ENCODE measurements around the gene FUZ.

The FUZ gene

GRCh38 chr19:49849433-49850220, 36.5 kb upstream of the FUZ start:
- Histone ChIP-seq H4K20me1 (ENCODE audit: insufficient read depth, low read length) (no peaks in the 10 kb centered on the region), H3K27me3 (ENCODE audit: insufficient read depth, low read length) (no peaks in the 10 kb centered on the region), H3K79me2 (ENCODE audit: insufficient read depth, low read length) (peaks cover 25% of the 10 kb centered on the region), H3K36me3 (ENCODE audit: insufficient read depth, low read length) (peaks cover 6% of the 10 kb centered on the region; the same call in 1 of the 2 replicates), H3K9me3 (ENCODE audit: low read length) (0 out of 2 replicates have a peak, but pooled peaks cover 3% of the 10 kb centered on the region), H3K9ac (ENCODE audit: low read length) (peak overlapping the region; percentile 76; the same call in 1 of the 2 replicates), H3K4me2 (ENCODE audit: low read length) (peak overlapping the region; percentile 74), H2AFZ (ENCODE audit: low read length) (no peak overlapping the region), H3K27ac (ENCODE audit: low read depth, low read length, poor library complexity, severe bottlenecking) (peak overlapping the region; percentile 92), H3K9me2 (ENCODE audit: low read depth, low read length) (no peaks in the 10 kb centered on the region), H3F3A (ENCODE audit: insufficient read depth, low read length) (no peaks in the 10 kb centered on the region), H3K4me3 (ENCODE audit: low read depth, low read length, poor library complexity, severe bottlenecking) (peak overlapping the region; percentile 81), H3K4me1 (ENCODE audit: insufficient read depth, low read length, severe bottlenecking) (peaks cover 45% of the 10 kb centered on the region)
- no peak for TF ChIP-seq EZH2 (IDR thresholded peaks at IDR 0.05; ENCODE audit: borderline replicate concordance, low read length)
- TF ChIP-seq, protein P1, sequence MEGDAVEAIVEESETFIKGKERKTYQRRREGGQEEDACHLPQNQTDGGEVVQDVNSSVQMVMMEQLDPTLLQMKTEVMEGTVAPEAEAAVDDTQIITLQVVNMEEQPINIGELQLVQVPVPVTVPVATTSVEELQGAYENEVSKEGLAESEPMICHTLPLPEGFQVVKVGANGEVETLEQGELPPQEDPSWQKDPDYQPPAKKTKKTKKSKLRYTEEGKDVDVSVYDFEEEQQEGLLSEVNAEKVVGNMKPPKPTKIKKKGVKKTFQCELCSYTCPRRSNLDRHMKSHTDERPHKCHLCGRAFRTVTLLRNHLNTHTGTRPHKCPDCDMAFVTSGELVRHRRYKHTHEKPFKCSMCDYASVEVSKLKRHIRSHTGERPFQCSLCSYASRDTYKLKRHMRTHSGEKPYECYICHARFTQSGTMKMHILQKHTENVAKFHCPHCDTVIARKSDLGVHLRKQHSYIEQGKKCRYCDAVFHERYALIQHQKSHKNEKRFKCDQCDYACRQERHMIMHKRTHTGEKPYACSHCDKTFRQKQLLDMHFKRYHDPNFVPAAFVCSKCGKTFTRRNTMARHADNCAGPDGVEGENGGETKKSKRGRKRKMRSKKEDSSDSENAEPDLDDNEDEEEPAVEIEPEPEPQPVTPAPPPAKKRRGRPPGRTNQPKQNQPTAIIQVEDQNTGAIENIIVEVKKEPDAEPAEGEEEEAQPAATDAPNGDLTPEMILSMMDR (IDR thresholded peaks at IDR 0.05; ENCODE audit: low read length): no peak

GRCh38 chr19:49848938-49849337, 35.8 kb upstream of the FUZ start:
- TF ChIP-seq, protein P1 (IDR thresholded peaks at IDR 0.05; ENCODE audit: low read length): no peak
- no peak for TF ChIP-seq EZH2 (IDR thresholded peaks at IDR 0.05; ENCODE audit: borderline replicate concordance, low read length)
- peaks cover 46% of the 10 kb centered on the region for H3K4me1 ChIP-seq (ENCODE audit: insufficient read depth, low read length, severe bottlenecking)
- no peaks in the 10 kb centered on the region for H4K20me1 ChIP-seq (ENCODE audit: insufficient read depth, low read length)
- H3K9me3 ChIP-seq (ENCODE audit: low read length): 0 out of 2 replicates have a peak, but pooled peaks cover 3% of the 10 kb centered on the region
- peaks cover 23% of the 10 kb centered on the region for H3K79me2 ChIP-seq (ENCODE audit: insufficient read depth, low read length)
- no peaks in the 10 kb centered on the region for H3K9me2 ChIP-seq (ENCODE audit: low read depth, low read length)
- no peak overlapping the region for H3K4me2 ChIP-seq (ENCODE audit: low read length)
- no peak overlapping the region for H3K4me3 ChIP-seq (ENCODE audit: low read depth, low read length, poor library complexity, severe bottlenecking)
- H3K36me3 ChIP-seq (ENCODE audit: insufficient read depth, low read length): no peaks in the 10 kb centered on the region
- H3F3A ChIP-seq (ENCODE audit: insufficient read depth, low read length): no peaks in the 10 kb centered on the region
- no peaks in the 10 kb centered on the region for H3K27me3 ChIP-seq (ENCODE audit: insufficient read depth, low read length)
- H3K27ac ChIP-seq (ENCODE audit: low read depth, low read length, poor library complexity, severe bottlenecking): peak overlapping the region; percentile 32
- H3K9ac ChIP-seq (ENCODE audit: low read length): no peak overlapping the region
- no peak overlapping the region for H2AFZ ChIP-seq (ENCODE audit: low read length)

DNA sequence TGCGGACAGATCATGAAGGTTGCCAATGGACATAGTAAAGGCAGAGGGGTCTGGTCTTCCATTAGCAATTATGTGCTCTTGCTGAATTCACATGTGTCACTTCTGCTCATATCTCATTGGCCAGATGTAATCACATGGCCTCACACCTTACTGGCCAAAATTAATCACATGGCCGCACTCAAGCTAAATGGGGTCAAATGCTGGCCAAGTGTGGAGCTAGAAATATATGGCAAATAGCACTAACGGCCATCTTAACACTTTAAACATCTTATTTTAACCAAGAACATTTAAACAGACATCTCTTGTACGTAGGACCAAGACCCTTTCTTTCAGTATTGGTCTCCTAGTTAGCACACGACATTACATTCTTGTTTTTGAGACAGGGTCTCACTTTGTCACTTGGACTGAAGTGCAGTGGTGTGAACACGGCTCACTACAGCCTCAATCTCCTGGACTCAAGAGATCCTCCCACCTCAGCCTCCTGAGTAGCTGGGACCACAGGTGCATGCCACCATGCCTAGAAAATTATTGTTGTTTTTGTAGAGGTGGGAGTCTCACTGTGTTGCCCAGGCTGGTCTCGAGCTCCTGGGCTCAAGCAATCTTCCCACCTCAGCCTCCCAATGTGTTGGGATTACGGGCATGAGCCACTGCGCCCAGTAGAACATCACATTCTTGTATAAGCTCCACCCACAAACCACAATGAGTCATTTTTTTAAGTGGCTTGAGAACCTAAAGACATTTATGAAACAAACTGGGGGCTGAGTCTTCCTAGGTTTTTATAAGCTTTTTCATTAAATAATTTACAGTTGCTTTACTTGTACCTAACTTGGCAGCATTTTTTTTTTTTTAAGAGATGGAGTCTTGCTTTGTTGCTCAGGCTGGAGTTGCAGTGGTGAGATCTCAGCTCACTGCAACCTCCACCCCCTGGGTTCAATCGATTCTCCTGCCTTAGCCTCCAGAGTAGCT, 34.9 kb upstream of the FUZ start:
- H3K9me3 ChIP-seq (ENCODE audit: low read length): 0 out of 2 replicates have a peak, but pooled peaks cover 3% of the 10 kb centered on the region
- no peak overlapping the region for H3K4me3 ChIP-seq (ENCODE audit: low read depth, low read length, poor library complexity, severe bottlenecking)
- H3K9me2 ChIP-seq (ENCODE audit: low read depth, low read length): no peaks in the 10 kb centered on the region
- H3K79me2 ChIP-seq (ENCODE audit: insufficient read depth, low read length): peaks cover 14% of the 10 kb centered on the region
- no peaks in the 10 kb centered on the region for H3K27me3 ChIP-seq (ENCODE audit: insufficient read depth, low read length)
- H3K27ac ChIP-seq (ENCODE audit: low read depth, low read length, poor library complexity, severe bottlenecking): peak overlapping the region; percentile 32
- H3K4me1 ChIP-seq (ENCODE audit: insufficient read depth, low read length, severe bottlenecking): peaks cover 46% of the 10 kb centered on the region
- TF ChIP-seq EZH2 (IDR thresholded peaks at IDR 0.05; ENCODE audit: borderline replicate concordance, low read length): no peak
- TF ChIP-seq, protein P1 (IDR thresholded peaks at IDR 0.05; ENCODE audit: low read length): no peak
- no peak overlapping the region for H3K4me2 ChIP-seq (ENCODE audit: low read length)
- H3F3A ChIP-seq (ENCODE audit: insufficient read depth, low read length): no peaks in the 10 kb centered on the region
- H3K9ac ChIP-seq (ENCODE audit: low read length): no peak overlapping the region
- no peaks in the 10 kb centered on the region for H3K36me3 ChIP-seq (ENCODE audit: insufficient read depth, low read length)
- no peak overlapping the region for H2AFZ ChIP-seq (ENCODE audit: low read length)
- H4K20me1 ChIP-seq (ENCODE audit: insufficient read depth, low read length): no peaks in the 10 kb centered on the region

Data from OCI-LY1 (cell line).